Stimulated activated CD8-positive, alpha-beta memory T cell treated with anti-CD3 and anti-CD28 coated beads, Interleukin-12 subunit alpha, Interleukin-12 subunit beta, amount 100 ng/mL, for 1 hour (primary cell): ENCODE data around the gene EPM2AIP1.
"Not testable (repeated sequence)": the region's sequence is repeated elsewhere in the genome, so short reads cannot be mapped to it uniquely, and the experiment has no call there.

Experiments used
- DNase-seq: peaks from one replicate; pipeline ENCODE4 v3.0.0-alpha.2; 2020; ENCODE audit warnings: low read depth

The EPM2AIP1 gene

DNA sequence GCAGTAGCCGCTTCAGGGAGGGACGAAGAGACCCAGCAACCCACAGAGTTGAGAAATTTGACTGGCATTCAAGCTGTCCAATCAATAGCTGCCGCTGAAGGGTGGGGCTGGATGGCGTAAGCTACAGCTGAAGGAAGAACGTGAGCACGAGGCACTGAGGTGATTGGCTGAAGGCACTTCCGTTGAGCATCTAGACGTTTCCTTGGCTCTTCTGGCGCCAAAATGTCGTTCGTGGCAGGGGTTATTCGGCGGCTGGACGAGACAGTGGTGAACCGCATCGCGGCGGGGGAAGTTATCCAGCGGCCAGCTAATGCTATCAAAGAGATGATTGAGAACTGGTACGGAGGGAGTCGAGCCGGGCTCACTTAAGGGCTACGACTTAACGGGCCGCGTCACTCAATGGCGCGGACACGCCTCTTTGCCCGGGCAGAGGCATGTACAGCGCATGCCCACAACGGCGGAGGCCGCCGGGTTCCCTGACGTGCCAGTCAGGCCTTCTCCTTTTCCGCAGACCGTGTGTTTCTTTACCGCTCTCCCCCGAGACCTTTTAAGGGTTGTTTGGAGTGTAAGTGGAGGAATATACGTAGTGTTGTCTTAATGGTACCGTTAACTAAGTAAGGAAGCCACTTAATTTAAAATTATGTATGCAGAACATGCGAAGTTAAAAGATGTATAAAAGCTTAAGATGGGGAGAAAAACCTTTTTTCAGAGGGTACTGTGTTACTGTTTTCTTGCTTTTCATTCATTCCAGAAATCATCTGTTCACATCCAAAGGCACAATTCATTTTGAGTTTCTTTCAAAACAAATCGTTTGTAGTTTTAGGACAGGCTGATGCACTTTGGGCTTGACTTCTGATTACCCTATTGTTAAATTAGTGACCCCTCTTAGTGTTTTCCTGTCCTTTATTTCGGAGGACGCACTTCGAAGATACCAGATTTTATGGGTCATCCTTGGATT is 674 bp upstream of the EPM2AIP1 start, which contains the start of gene MLH1:
TSS of gene MLH1 (plus strand) at position 193 of the 958 bp plus-strand sequence. CDS start at position 223, 30 bp downstream.
- peak; percentile 90 for DNase-seq

DNA sequence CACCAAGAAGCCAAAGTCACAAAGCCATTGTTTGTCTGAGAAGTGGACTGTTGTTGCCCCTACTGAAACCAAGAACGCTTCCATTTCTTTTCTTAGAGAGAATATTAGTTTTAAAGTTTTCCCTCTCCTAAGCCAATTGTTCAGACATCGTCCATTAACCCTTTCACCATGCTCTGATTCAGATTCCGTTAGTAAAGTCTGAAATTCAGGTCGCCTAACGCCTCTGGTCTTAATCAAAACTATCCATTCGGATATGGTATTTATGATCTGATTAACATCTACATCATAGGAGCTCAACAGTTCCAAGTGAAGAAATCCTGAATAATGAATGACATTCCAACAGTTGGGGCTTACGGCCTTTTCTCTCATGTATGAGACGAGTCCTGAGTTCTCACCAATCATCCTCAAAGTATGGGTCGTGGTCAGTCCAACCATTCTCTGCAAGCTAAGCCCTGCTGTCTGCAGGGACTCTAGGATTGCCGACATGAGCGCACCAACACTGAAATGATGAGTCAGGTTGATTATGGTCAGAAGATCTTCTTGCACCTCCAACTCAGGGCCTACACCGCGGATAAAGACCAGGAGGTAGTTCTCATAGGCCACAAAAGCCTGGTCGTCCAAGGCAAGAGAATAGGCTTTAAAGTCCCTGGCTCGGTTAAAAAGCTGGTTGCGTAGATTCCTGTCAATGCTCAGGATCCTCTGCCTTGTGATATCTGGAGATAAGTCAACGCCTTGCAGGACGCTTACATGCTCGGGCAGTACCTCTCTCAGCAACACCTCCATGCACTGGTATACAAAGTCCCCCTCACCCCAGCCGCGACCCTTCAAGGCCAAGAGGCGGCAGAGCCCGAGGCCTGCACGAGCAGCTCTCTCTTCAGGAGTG is 767 bp downstream of the EPM2AIP1 start:
- no peak for DNase-seq

GRCh38 chr3:36991147-36991546 is 1.8 kb downstream of the EPM2AIP1 start:
- DNase-seq: no peak

- DNase-seq: no peak
These were observed 3.4 kb downstream of the EPM2AIP1 start for GRCh38 chr3:36989568-36989967.

GRCh38 chr3:36989005-36989404 is 3.9 kb downstream of the EPM2AIP1 start:
- no peak for DNase-seq

DNA sequence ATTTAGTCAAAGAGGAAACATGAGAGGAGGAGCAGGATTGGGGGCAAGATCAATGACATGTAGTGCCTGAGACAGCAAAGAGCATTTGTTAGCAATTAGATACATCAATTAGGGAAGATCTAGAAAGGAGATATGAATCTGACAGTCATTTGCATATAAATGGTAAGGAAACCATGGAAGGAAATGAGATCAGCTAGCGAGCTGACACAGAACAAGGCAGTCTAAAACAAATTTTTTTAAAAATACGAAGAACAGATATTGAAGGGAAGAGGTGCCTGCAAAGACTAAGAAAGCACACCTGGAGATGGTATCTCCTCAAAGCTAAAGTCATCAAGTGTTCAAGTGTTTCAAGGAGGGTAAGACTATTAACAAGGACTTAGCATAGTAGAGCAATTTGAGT is 4.6 kb downstream of the EPM2AIP1 start:
- DNase-seq: no peak

DNA sequence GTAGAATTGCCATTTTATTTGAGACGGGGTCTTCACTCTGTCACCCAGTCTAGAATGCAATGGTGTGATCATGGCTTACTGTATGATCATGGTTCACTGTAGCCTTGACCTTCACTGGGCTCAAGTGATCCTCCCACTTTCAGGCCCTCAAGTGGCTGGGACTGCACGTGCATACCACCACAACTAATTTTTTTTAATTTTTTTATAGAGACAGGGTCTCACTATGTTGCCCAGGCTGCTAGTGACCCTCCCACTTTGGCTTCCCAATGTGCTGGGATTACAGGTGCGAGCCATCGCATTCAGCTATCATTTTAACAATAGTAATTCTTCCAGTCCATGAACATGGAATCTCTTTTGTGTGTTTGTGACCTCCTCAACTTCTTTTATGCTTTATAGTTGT is 11.9 kb downstream of the EPM2AIP1 start:
- no peak for DNase-seq

- no peak for DNase-seq
These were observed 19.8 kb downstream of the EPM2AIP1 start for GRCh38 chr3:36973139-36973538.

- DNase-seq: no peak
These were observed 20.8 kb downstream of the EPM2AIP1 start for GRCh38 chr3:36972163-36972562.

DNA sequence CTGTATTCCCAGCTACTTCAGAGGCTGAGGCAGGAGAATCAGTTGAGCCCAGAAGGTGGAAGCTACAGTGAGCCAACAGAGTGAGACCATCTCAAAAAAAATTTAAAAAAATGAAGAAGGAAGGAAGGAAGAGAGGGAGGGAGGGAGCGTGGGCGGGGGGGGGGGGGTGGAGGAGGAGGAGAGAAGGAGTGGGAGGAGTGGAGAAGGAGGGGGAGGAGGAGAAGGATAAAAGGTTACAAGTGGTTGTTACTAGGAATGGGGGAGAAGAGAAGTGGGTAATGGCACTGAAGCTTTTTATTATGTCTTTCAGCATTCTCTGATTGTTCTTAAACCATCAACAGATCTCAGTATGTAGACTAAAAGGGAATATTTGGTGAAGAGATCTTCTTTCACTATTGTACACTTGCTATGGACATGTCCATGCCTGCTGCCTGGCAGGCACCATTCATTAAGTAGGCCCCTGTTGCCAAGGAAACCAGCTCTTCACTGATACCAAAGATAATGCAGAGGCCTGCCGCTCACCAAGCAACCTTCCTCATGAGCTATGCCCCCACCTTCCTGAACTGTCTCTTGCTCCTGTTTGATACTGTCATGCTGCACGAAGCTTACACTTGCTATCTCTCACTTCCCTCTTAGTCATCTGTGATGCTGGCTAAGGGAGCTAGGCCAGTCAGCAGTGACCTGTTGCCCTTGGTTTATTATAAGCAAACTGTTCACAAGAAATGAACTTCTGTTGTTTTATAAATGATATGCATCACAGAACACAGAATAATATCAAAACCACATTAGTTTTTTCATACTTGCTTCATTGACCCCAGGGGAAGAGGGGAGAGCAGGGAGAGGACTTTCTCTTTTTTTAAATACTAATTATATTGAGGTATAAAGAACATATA is 23.1 kb downstream of the EPM2AIP1 start:
- no peak for DNase-seq

- no peak for DNase-seq
These were observed 23.8 kb downstream of the EPM2AIP1 start for GRCh38 chr3:36969085-36969484.

DNA sequence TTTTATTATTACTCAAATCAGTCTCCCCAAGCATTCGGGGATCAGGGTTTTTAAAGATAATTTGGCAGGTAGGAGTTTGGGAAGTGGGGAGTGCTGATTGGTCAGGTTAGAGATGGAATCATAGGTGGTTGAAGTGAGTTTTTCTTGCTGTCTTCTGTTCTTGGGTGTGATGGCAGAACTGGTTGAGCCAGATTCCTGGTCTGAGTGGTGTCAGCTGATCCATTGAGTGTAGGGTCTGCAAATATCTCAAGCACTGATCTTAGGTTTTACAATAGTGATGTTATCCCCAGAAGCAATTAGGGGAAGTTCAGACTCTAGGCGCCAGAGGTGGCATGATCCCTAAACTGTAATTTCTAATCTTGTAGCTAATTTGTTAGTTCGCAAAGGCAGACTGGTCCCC is 27.5 kb downstream of the EPM2AIP1 start:
- DNase-seq: no peak

DNA sequence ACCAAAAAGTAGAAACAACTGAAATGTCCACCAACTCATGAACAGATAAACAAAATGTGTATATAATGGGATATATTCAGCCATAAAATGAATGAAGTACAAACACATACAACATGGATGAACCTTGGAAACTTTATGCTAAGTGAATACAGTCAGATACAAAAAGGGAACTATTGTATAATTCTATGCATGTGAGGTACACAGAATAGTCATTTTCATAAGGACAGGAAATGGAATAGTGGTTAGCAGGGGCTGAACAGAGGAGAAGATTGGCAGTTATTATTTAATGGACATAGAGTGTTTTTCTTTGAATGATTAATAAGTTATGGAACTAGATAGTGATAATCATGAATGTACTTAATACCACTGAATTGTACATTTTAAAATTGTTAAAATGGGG is 28.1 kb downstream of the EPM2AIP1 start:
- no peak for DNase-seq

DNA sequence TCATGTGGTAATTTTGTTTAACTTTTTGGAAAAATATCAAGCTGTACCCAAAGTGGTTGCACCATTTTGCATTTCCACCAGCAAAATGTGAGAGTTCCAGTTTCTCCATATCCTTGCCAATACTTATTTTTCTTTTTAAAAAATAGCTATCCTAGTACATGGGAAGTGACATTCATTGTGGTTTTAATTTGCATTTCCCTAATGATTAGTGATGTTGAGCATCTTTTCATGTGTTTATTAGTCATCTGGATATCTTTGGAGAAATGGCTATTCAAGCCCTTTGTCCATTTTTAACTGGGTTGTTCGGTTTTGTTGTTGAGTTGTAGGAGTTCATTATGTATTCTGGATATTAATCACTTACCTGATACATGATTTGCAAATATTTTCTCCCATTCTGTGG is 28.6 kb downstream of the EPM2AIP1 start:
- no peak for DNase-seq

DNA sequence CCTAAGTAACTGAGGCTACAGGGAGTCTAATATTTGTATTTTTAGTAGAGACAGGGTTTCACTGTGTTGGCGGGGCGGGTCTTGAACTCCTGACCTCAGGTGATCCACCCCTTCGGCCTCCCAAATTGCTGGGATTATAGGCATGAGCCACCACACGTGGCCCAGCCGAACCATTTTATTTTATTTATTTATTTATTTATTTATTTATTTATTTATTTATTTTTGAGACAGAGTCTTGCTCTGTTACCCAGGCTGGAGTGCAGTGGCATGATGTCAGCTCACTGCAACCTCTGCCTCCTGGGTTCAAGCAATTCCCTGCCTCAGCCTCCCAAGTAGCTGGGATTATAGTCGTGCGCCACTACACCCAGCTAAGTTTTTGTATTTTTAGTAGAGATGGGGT is 29.9 kb downstream of the EPM2AIP1 start:
- DNase-seq: not testable (repeated sequence)

DNA sequence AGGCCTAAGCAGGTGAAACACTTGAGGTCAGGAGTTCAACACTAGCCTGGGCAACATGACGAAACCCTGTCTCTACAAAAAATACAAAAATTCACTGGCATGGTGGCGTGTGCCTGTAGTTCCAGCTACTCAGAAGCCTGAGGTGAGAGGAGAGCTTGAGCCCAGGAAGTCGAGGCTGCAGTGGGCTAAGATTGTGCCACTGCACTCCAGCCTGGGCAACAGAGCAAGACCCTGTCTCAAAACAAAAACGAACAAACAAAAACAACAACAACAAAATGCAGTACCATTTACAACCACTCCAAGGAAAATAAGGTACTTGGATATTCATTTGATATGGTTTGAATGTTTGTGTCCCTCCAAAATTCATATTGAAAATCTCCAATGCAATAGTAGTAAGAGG is 32.4 kb downstream of the EPM2AIP1 start:
- no peak for DNase-seq

GRCh38 chr3:36959821-36960220 is 33.1 kb downstream of the EPM2AIP1 start:
- DNase-seq: no peak

- no peak for DNase-seq
These were observed 34.9 kb downstream of the EPM2AIP1 start for GRCh38 chr3:36957862-36958686.

DNA sequence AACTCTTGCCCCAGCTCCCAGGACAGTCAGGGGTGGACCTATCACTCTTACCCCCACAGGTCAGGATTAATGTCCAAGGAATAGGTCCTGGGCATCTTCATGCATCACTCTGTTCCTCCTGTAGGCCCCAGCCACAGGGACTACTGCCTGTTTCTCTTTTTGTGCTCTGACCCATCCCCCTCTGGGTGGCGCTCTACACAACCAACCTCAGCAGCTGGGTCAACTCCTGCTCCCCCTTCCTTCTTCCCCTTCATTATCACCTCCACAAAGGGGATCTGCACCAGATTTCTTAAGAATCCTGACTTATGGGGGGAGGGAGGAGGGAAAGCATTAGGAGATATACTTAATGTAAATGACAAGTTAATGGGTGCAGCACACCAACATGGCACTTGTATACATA is 35.9 kb downstream of the EPM2AIP1 start:
- DNase-seq: no peak

DNA sequence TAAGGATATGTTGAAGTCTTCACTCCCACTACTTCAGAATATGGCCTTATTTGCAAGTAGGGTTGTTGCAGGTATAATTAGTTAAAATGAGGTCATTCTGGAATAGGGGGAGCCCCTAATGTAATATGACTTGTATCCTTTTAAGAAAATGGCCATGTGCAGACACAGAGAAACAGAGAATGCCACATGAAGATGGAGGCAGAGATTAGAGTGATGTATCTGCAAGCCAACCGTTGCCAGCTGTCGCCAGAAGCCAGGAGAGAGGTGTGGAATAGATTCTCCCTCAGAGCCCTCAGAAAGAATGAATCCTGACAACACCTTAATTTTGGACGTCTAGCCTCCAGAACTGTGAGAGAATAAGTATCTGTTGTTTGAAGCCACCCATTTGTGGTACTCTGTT is 36.8 kb downstream of the EPM2AIP1 start:
- no peak for DNase-seq
